GM12878 (cell line): ENCODE results near the gene NKD2. TPM values are rescaled to one million over a fixed set of nuclear protein-coding genes. Genes with fewer than 3 reads are reported as not detected.

Source experiments
- ATAC-seq: fragments of 200-7000 bp; cut with Tn5 transposase; 3 replicates; pipeline ENCODE4 v1.9.1; 2020; ENCODE audit warnings: mild to moderate bottlenecking, moderate library complexity
- BruUV-seq: library from RNA; stranded (reverse); fragments of 400-500 nt; replicated peaks from 2 replicates; lab custom pipeline; 2021; lab: Mats Ljungman, UMichigan
- CTCF ChIA-PET: fragments of 300-600 bp; sonication (Branson Sonifier 250); formaldehyde crosslinking; extraction: SDS; loops from one replicate; lab custom pipeline; 2021; ENCODE audit warnings: inconsistent platforms; lab: Yijun Ruan, JAX
- POLR2A ChIA-PET: fragments of 350-600 bp; formaldehyde crosslinking; extraction: SDS; loops from one replicate; lab custom pipeline; 2021; ENCODE audit warnings: inconsistent platforms; lab: Charles Lee
- RAD21 ChIA-PET: fragments of 300-600 bp; sonication (Branson Sonifier 250); formaldehyde crosslinking; loops from one replicate; lab custom pipeline; 2023; ENCODE audit warnings: antibody characterized with exemption; ENCODE audit not compliant: unreplicated experiment; lab: Charles Lee
- SMC1A ChIA-PET: fragments of 300-600 bp; sonication (Branson Sonifier 250); formaldehyde crosslinking; loops from one replicate; lab custom pipeline; 2023; ENCODE audit not compliant: unreplicated experiment, uncharacterized antibody; lab: Charles Lee
- DNase-seq: peaks from one replicate; pipeline ENCODE4 v3.0.0-alpha.2; 2011; ENCODE audit warnings: low read depth, low spot score
- FAIRE-seq: peaks from 3 replicates; lab custom pipeline; 2011; peaks lifted over from hg19 to GRCh38; lab: Jason Lieb, UNC
- H2AFZ ChIP-seq: 2 replicates; pipeline ENCODE4 v1.6.0; 2011; ENCODE audit warnings: low read depth, low read length, control low read depth; ENCODE audit not compliant: control insufficient read depth
- H3K27ac ChIP-seq: 2 replicates; pipeline ENCODE4 v1.5.1; 2011; ENCODE audit warnings: control low read depth; ENCODE audit not compliant: control insufficient read depth, insufficient read depth
- H3K27me3 ChIP-seq, 2 experiments: replicated peaks in 1 of 2; 2 replicates each; pipeline versions ENCODE4 v1.6.0 to v1.6.1; 2011; ENCODE audit warnings: low read length in 1 of 2; ENCODE audit not compliant: control insufficient read depth in 2 of 2, insufficient read depth in 2 of 2
- H3K36me3 ChIP-seq, 2 experiments: 2 replicates each; pipeline ENCODE4 v1.5.1; 2011; ENCODE audit warnings: low read length in 1 of 2; ENCODE audit not compliant: control insufficient read depth in 2 of 2, insufficient read depth in 2 of 2
- H3K4me1 ChIP-seq: 2 replicates; pipeline ENCODE4 v1.6.1; 2011; ENCODE audit warnings: mild to moderate bottlenecking, low read length, moderate library complexity, mixed read lengths; ENCODE audit not compliant: control insufficient read depth, insufficient read depth
- H3K4me2 ChIP-seq: 2 replicates; pipeline ENCODE4 v1.6.0; 2011; ENCODE audit warnings: control low read depth; ENCODE audit not compliant: control insufficient read depth, insufficient read depth
- H3K4me3 ChIP-seq: fragments of 200-600 bp; sonication (generic); 2 replicates; pipeline ENCODE4 v1.5.1; 2016
- H3K79me2 ChIP-seq: 2 replicates; pipeline ENCODE4 v1.6.0; 2011; ENCODE audit warnings: low read length; ENCODE audit not compliant: control insufficient read depth, insufficient read depth
- H3K9ac ChIP-seq: 2 replicates; pipeline ENCODE4 v1.8.0; 2011; ENCODE audit warnings: low read length, control low read depth, mixed read lengths; ENCODE audit not compliant: control insufficient read depth, insufficient read depth
- H3K9me3 ChIP-seq: replicated peaks from 3 replicates; pipeline ENCODE4 v1.5.1; 2011; ENCODE audit warnings: mild to moderate bottlenecking, low read length; ENCODE audit not compliant: control insufficient read depth, insufficient read depth
- H4K20me1 ChIP-seq: 2 replicates; pipeline ENCODE4 v1.6.0; 2011; ENCODE audit not compliant: control insufficient read depth, insufficient read depth
- ATF3 ChIP-seq: IDR thresholded peaks from 2 replicates; pipeline ENCODE4 v1.6.1; 2011; ENCODE audit warnings: low read depth, mild to moderate bottlenecking, low read length, moderate library complexity, borderline replicate concordance; ENCODE audit errors: extremely low read depth
- KLF5 ChIP-seq: fragments of 450-650 bp; IDR thresholded peaks from 2 replicates; pipeline ENCODE4 v1.6.1; 2014; ENCODE audit warnings: mild to moderate bottlenecking; ENCODE audit not compliant: partially characterized antibody
- MEF2A ChIP-seq: IDR thresholded peaks from 2 replicates; pipeline ENCODE4 v1.6.1; 2011; ENCODE audit warnings: low read depth, mild to moderate bottlenecking, low read length, moderate library complexity; ENCODE audit not compliant: insufficient read depth
- MEF2B ChIP-seq: fragments of 450-650 bp; IDR thresholded peaks from 2 replicates; pipeline ENCODE4 v1.6.1; 2018; ENCODE audit warnings: mild to moderate bottlenecking, moderate library complexity; ENCODE audit not compliant: partially characterized antibody, poor library complexity, severe bottlenecking
- PML ChIP-seq: IDR thresholded peaks from 2 replicates; pipeline ENCODE4 v1.6.1; 2012; ENCODE audit warnings: low read length, inconsistent platforms
- RAD51 ChIP-seq: fragments of 450-650 bp; IDR thresholded peaks from 2 replicates; pipeline ENCODE4 v1.6.1; 2016; ENCODE audit warnings: moderate library complexity, mild to moderate bottlenecking, inconsistent platforms
- ZNF207 ChIP-seq: fragments of 450-650 bp; IDR thresholded peaks from 2 replicates; pipeline ENCODE4 v1.6.1; 2014; ENCODE audit warnings: antibody characterized with exemption, mild to moderate bottlenecking, borderline replicate concordance
- ZNF24 ChIP-seq: fragments of 450-650 bp; IDR thresholded peaks from 2 replicates; pipeline ENCODE4 v1.6.1; 2017; ENCODE audit warnings: antibody characterized with exemption, mild to moderate bottlenecking
- ZSCAN29 ChIP-seq: fragments of 450-650 bp; IDR thresholded peaks from 2 replicates; pipeline ENCODE4 v1.6.1; 2017; ENCODE audit warnings: mild to moderate bottlenecking, moderate library complexity
- WGBS: methylation state at CpG from one replicate; pipeline ENCODE4 v1.1.6; 2016; ENCODE audit warnings: low lambda C conversion rate; ENCODE audit not compliant: insufficient replicate concordance, insufficient coverage; ENCODE audit errors: missing lambda C conversion rate; 5-methylcytosine and 5-hydroxymethylcytosine counted together
- in situ Hi-C: fragments of 300-500 bp; cut with MboI; formaldehyde crosslinking; loops from 9 replicates; pipeline ENCODE4 v1.14.3; 2018; ENCODE audit warnings: mixed read lengths
- intact Hi-C: fragments of 100-400 bp; cut with micrococcal nuclease; formaldehyde crosslinking; loops from one replicate; pipeline ENCODE4 v1.14.2; 2022; ENCODE audit not compliant: unreplicated experiment
- polyA plus RNA-seq, 11 experiments: library from polyadenylated mRNA; depleted of rRNA in 4 of 11; unstranded in 6 of 11; stranded (reverse) in 5 of 11; fragments of >200 nt; fragmentation: Nextera tagmentation in 4 of 11; fragmentation: Illumina TruSeq in 1 of 11; extraction: Ambion mirVana in 4 of 11; extraction: Trizol in 1 of 11; gene quantifications; 1 replicate in 1 of 11; 2 replicates in 10 of 11; pipeline versions ENCODE4 v1.2.1 to v1.2.3, GENCODE V29; 2011 to 2016; ENCODE audit warnings: inconsistent platforms in 2 of 11, missing spikeins in 2 of 11, low read depth in 1 of 11
- total RNA-seq, 4 experiments: library from RNA; depleted of rRNA in 3 of 4; stranded (reverse); fragments of >200 nt in 3 of 4; fragmentation: Illumina TruSeq in 1 of 4; extraction: Trizol in 1 of 4; gene quantifications; 2 replicates each; pipeline versions ENCODE4 v1.2.1 to v1.2.3, GENCODE V29; 2013 to 2021

The NKD2 gene
- total and polyA plus RNA-seq, 10 of the 15 experiments (the other 5 are each of a cell fraction or from before 2014, with no cell fraction given) = 0.20 to 0.83 (median 0.26) TPM; not detected in 7

GRCh38 chr5:1032011-1032410 lies 23.4 kb downstream of the NKD2 start:
- no peak overlapping the region for H2AFZ ChIP-seq
- 49% methylated on average over 15 of the region's 16 CpGs for WGBS
- DNase-seq (no peak), FAIRE-seq (no peak), ATAC-seq (no peak)
- intact Hi-C loops = no loop called here
- no peaks in the 10 kb centered on the region for H3K79me2 ChIP-seq
- H3K4me2 ChIP-seq = no peak overlapping the region
- no peak overlapping the region for H3K27ac ChIP-seq
- ChIA-PET CTCF (no interaction called here), POLR2A (no interaction called here), SMC1A (no interaction called here), RAD21 (no interaction called here)
- H3K4me1 ChIP-seq = no peaks in the 10 kb centered on the region
- BruUV-seq = no TSS peak
- H4K20me1 ChIP-seq = no peaks in the 10 kb centered on the region
- H3K9ac ChIP-seq = no peak overlapping the region
- in situ Hi-C loops = no loop called here
- no peak overlapping the region for H3K4me3 ChIP-seq
- H3K36me3 ChIP-seq = no peaks in the 10 kb centered on the region
- H3K27me3 ChIP-seq = no peaks in the 10 kb centered on the region
- H3K9me3 ChIP-seq = no peaks in the 10 kb centered on the region
- TF ChIP-seq MEF2A (no peak), ATF3 (no peak), ZSCAN29 (no peak), KLF5 (no peak), ZNF24 (no peak), ZNF207 (no peak), RAD51 (no peak), MEF2B (no peak), PML (no peak)
